Measurements from ENCODE around the gene FXR1. TPM values are rescaled to one million over a fixed set of nuclear protein-coding genes. Genes with fewer than 3 reads are reported as not detected.

Gene FXR1
- total RNA-seq, 4 donors from 2014 or later: 14.2 to 106 (median 58.9) TPM

GRCh38 chr3:181006541-181006940 is 94.1 kb downstream of the FXR1 start:
- H3K36me3 ChIP-seq: no peaks in the 10 kb centered on the region
- TF ChIP-seq, protein P1, sequence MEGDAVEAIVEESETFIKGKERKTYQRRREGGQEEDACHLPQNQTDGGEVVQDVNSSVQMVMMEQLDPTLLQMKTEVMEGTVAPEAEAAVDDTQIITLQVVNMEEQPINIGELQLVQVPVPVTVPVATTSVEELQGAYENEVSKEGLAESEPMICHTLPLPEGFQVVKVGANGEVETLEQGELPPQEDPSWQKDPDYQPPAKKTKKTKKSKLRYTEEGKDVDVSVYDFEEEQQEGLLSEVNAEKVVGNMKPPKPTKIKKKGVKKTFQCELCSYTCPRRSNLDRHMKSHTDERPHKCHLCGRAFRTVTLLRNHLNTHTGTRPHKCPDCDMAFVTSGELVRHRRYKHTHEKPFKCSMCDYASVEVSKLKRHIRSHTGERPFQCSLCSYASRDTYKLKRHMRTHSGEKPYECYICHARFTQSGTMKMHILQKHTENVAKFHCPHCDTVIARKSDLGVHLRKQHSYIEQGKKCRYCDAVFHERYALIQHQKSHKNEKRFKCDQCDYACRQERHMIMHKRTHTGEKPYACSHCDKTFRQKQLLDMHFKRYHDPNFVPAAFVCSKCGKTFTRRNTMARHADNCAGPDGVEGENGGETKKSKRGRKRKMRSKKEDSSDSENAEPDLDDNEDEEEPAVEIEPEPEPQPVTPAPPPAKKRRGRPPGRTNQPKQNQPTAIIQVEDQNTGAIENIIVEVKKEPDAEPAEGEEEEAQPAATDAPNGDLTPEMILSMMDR (IDR thresholded peaks at IDR 0.05): no peak
- TF ChIP-seq EP300 (IDR thresholded peaks at IDR 0.05; ENCODE audit: low read depth): no peak
- TF ChIP-seq POLR2A (IDR thresholded peaks at IDR 0.05): no peak
- TF ChIP-seq POLR2AphosphoS5 (IDR thresholded peaks at IDR 0.05): no peak
- in situ Hi-C loops (cut with MboI; ENCODE audit: low pct_ligation_motif_present in 1 of 4, low pct_unique_long_range_greater_than_20kb in 1 of 4, low sequenced_read_pairs in 3 of 4): no loop called here
- intact Hi-C loops (cut with DNase I; ENCODE audit: low total_unique reads): no loop called here
- no peaks in the 10 kb centered on the region for H3K4me1 ChIP-seq
- no peaks in the 10 kb centered on the region for H3K9me3 ChIP-seq
- no peak overlapping the region for H3K27ac ChIP-seq
- no peak for DNase-seq
- 87 to 93% methylated on average over 5 to 7 of the region's 7 CpGs for WGBS, 2 donors (ENCODE audit: low coverage in 1 of 2)
- H3K4me3 ChIP-seq: no peak overlapping the region
- no peaks in the 10 kb centered on the region for H3K27me3 ChIP-seq

GRCh38 chr3:181007262-181007661 is 94.8 kb downstream of the FXR1 start:
- Histone ChIP-seq H3K27me3 (no peaks in the 10 kb centered on the region), H3K9me3 (no peaks in the 10 kb centered on the region), H3K4me1 (no peaks in the 10 kb centered on the region), H3K36me3 (no peaks in the 10 kb centered on the region), H3K27ac (no peak overlapping the region), H3K4me3 (no peak overlapping the region)
- TF ChIP-seq POLR2AphosphoS5 (IDR thresholded peaks at IDR 0.05) (no peak), POLR2A (IDR thresholded peaks at IDR 0.05) (no peak), EP300 (IDR thresholded peaks at IDR 0.05; ENCODE audit: low read depth) (no peak)
- TF ChIP-seq, protein P1 (IDR thresholded peaks at IDR 0.05): no peak
- in situ Hi-C loops (cut with MboI; ENCODE audit: low pct_ligation_motif_present in 1 of 4, low pct_unique_long_range_greater_than_20kb in 1 of 4, low sequenced_read_pairs in 3 of 4): no loop called here
- WGBS, 2 donors (ENCODE audit: low coverage in 1 of 2): 88 to 95% methylated on average over 3 of the region's 3 CpGs
- intact Hi-C loops (cut with DNase I; ENCODE audit: low total_unique reads): no loop called here
- no peak for DNase-seq

DNA sequence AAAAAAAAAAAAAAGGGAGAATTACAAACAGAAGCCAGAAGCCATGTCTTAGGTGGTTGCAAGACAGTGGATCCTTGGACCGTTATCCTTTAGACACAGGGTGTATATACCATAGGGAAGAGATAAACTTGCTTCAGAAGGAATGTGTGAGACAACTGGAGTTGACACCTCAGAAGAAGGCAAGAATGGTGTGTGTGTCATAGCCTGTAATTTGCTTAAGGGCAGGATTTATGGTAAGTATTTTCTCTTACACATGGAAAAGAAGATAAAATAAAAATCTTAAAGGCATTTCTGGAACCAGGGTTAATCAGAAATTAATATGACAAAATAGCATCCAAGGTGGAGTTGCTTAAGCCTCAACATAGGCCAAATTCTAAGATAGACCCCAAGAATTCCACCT is 96.3 kb downstream of the FXR1 start:
- Histone ChIP-seq H3K36me3 (no peaks in the 10 kb centered on the region), H3K4me3 (no peak overlapping the region), H3K9me3 (no peaks in the 10 kb centered on the region), H3K27ac (no peak overlapping the region), H3K27me3 (no peaks in the 10 kb centered on the region), H3K4me1 (no peaks in the 10 kb centered on the region)
- intact Hi-C loops (cut with DNase I; ENCODE audit: low total_unique reads) (no loop called here), in situ Hi-C loops (cut with MboI; ENCODE audit: low pct_ligation_motif_present in 1 of 4, low pct_unique_long_range_greater_than_20kb in 1 of 4, low sequenced_read_pairs in 3 of 4) (no loop called here)
- 50% methylated on average over 1 of the region's 1 CpG for WGBS, 2 donors (ENCODE audit: low coverage in 1 of 2)
- no peak for TF ChIP-seq POLR2A (IDR thresholded peaks at IDR 0.05)
- no peak for TF ChIP-seq POLR2AphosphoS5 (IDR thresholded peaks at IDR 0.05)
- TF ChIP-seq EP300 (IDR thresholded peaks at IDR 0.05; ENCODE audit: low read depth): no peak
- TF ChIP-seq, protein P1 (IDR thresholded peaks at IDR 0.05): no peak
- DNase-seq: no peak

GRCh38 chr3:181009225-181009624 is 96.8 kb downstream of the FXR1 start:
- H3K27me3 ChIP-seq: no peaks in the 10 kb centered on the region
- H3K27ac ChIP-seq: no peak overlapping the region
- H3K36me3 ChIP-seq: no peaks in the 10 kb centered on the region
- no peak for DNase-seq
- no peak for TF ChIP-seq POLR2AphosphoS5 (IDR thresholded peaks at IDR 0.05)
- no peak for TF ChIP-seq POLR2A (IDR thresholded peaks at IDR 0.05)
- TF ChIP-seq, protein P1 (IDR thresholded peaks at IDR 0.05): no peak
- no peak for TF ChIP-seq EP300 (IDR thresholded peaks at IDR 0.05; ENCODE audit: low read depth)
- H3K4me1 ChIP-seq: no peaks in the 10 kb centered on the region
- no peaks in the 10 kb centered on the region for H3K9me3 ChIP-seq
- 65 to 72% methylated on average over 3 to 5 of the region's 5 CpGs for WGBS, 2 donors (ENCODE audit: low coverage in 1 of 2)
- intact Hi-C loops (cut with DNase I; ENCODE audit: low total_unique reads): no loop called here
- H3K4me3 ChIP-seq: no peak overlapping the region
- in situ Hi-C loops (cut with MboI; ENCODE audit: low pct_ligation_motif_present in 1 of 4, low pct_unique_long_range_greater_than_20kb in 1 of 4, low sequenced_read_pairs in 3 of 4): no loop called here
